Activated CD8-positive, alpha-beta T cell treated with anti-CD3 and anti-CD28 coated beads, Interleukin-2, amount 10 ng/mL, durations not matched to agents 7 days and 5 days (primary cell): ENCODE data around the gene NTM. TPM values are rescaled to one million over a fixed set of nuclear protein-coding genes. Genes with fewer than 3 reads are reported as not detected.

Experiments used
- ATAC-seq: fragments of 150-1000 bp; cut with Tn5 transposase; one replicate; pipeline ENCODE4 v1.10.0; 2021; ENCODE audit warnings: moderate library complexity
- CTCF ChIA-PET: fragments of 350-600 bp; sonication (Branson Sonifier 250); formaldehyde crosslinking; loops from one replicate; lab custom pipeline; 2021; ENCODE audit warnings: antibody characterized with exemption; lab: Charles Lee
- POLR2A ChIA-PET: fragments of 350-600 bp; sonication (Branson Sonifier 250); formaldehyde crosslinking; loops from one replicate; lab custom pipeline; 2021; ENCODE audit warnings: antibody characterized with exemption; lab: Charles Lee
- DNase-seq: peaks from one replicate; pipeline ENCODE4 v3.0.0-alpha.2; 2020
- H3K27ac Mint-ChIP-seq: one replicate; pipeline ENCODE4 v1.8.0; 2021; ENCODE audit warnings: mild to moderate bottlenecking, mixed read lengths
- H3K27me3 Mint-ChIP-seq: one replicate; pipeline ENCODE4 v1.8.0; 2021; ENCODE audit warnings: low read depth, mixed read lengths
- H3K36me3 Mint-ChIP-seq: one replicate; pipeline ENCODE4 v1.8.0; 2021; ENCODE audit warnings: low read depth, mixed read lengths
- H3K4me1 Mint-ChIP-seq: one replicate; pipeline ENCODE4 v1.8.0; 2021; ENCODE audit warnings: low read depth, mixed read lengths
- H3K4me3 Mint-ChIP-seq: one replicate; pipeline ENCODE4 v1.8.0; 2021; ENCODE audit warnings: mild to moderate bottlenecking, mixed read lengths
- H3K9me3 Mint-ChIP-seq: one replicate; pipeline ENCODE4 v1.8.0; 2022; ENCODE audit warnings: mixed read lengths; ENCODE audit not compliant: insufficient read depth
- total RNA-seq, 2 experiments: library from RNA; stranded (reverse); gene quantifications; one replicate each; pipeline ENCODE4 v1.2.3, GENCODE V29; 2021

Gene NTM
- total RNA-seq, 2 experiments from 2014 or later, result not detected

DNA sequence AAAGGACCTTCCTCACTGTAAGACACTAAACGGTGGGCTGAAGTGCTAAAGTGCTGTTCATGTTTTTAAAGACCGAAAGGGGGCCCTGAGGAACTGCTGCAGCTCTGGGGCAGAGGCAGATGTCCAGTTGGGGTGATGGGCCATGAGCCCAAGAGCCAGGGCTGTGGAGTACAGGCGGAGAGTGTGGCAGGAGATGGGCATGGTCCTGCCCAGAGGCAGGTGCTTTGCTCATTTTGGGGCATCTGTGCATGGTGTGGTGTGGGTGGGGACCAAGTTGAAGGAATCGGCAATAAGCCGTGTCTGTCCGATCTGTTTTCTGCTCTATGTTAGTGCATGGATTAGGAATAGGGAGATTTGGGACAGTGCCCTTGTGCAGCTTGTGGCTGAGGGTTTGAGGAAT lies 258.3 kb downstream of the NTM start:
- no peak for DNase-seq
- CTCF ChIA-PET, result no interaction called here
- H3K4me1 Mint-ChIP-seq, result no peaks in the 10 kb centered on the region
- peaks cover 15% of the 10 kb centered on the region for H3K27me3 Mint-ChIP-seq
- H3K27ac Mint-ChIP-seq, result no peak overlapping the region
- POLR2A ChIA-PET, result no interaction called here
- no peak overlapping the region for H3K4me3 Mint-ChIP-seq
- ATAC-seq, result no peak
- no peaks in the 10 kb centered on the region for H3K9me3 Mint-ChIP-seq
- no peaks in the 10 kb centered on the region for H3K36me3 Mint-ChIP-seq

GRCh38 chr11:131629925-131630540 lies 259.6 kb downstream of the NTM start:
- POLR2A ChIA-PET, result interaction anchor here (1.0 kb wide), 1 partner anchor 18 kb away, joined by 4 read pairs; no protein-coding TSS in a partner anchor
- Mint-ChIP-seq H3K4me1 (no peaks in the 10 kb centered on the region), H3K27ac (no peak overlapping the region), H3K9me3 (no peaks in the 10 kb centered on the region), H3K4me3 (no peak overlapping the region), H3K27me3 (peaks cover 15% of the 10 kb centered on the region), H3K36me3 (no peaks in the 10 kb centered on the region)
- DNase-seq, result no peak
- CTCF ChIA-PET, result no interaction called here
- no peak for ATAC-seq

GRCh38 chr11:131632971-131633370 lies 262.6 kb downstream of the NTM start:
- ChIA-PET POLR2A (no interaction called here), CTCF (no interaction called here)
- no peaks in the 10 kb centered on the region for H3K4me1 Mint-ChIP-seq
- no peak overlapping the region for H3K27ac Mint-ChIP-seq
- no peaks in the 10 kb centered on the region for H3K9me3 Mint-ChIP-seq
- H3K36me3 Mint-ChIP-seq, result no peaks in the 10 kb centered on the region
- no peak overlapping the region for H3K4me3 Mint-ChIP-seq
- peaks cover 5% of the 10 kb centered on the region for H3K27me3 Mint-ChIP-seq
- DNase-seq, result no peak
- no peak for ATAC-seq

DNA sequence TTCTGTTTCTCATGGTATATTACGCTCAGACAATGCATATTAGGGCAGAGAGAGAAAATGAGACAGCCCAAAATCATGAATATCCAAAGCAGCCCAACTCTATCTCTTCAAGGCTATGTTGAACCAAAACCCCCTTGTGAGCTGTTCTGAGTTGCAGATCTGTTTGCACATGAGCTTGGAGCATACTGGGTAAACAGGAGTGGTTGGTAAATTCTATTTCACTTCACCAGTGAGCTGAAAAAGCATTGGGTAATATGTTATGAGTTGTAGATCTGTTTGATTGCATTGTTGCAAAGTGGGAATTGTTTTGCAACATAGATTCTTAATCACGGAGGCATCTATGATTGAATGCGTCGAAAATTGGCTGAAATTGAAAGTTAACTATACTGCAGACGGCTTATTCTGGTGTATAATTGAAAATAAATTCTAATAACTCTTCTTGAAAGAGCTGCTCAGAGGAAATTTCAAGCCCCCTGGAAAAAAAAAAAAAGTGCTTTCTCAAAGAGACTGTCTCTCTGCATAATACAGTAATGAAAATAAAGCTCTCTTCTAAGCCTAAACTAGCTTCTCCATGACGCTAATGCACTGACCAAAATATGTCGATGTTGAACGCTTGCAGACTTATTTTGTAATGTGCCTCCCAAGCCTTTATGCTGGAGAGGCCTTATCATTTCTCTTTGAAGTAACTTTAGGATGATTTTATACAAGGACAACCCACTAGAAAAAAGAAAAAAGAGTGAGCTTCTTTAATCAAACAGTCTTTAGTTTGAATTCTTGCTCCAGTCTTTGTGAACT lies 263.7 kb downstream of the NTM start:
- POLR2A ChIA-PET, result no interaction called here

DNA sequence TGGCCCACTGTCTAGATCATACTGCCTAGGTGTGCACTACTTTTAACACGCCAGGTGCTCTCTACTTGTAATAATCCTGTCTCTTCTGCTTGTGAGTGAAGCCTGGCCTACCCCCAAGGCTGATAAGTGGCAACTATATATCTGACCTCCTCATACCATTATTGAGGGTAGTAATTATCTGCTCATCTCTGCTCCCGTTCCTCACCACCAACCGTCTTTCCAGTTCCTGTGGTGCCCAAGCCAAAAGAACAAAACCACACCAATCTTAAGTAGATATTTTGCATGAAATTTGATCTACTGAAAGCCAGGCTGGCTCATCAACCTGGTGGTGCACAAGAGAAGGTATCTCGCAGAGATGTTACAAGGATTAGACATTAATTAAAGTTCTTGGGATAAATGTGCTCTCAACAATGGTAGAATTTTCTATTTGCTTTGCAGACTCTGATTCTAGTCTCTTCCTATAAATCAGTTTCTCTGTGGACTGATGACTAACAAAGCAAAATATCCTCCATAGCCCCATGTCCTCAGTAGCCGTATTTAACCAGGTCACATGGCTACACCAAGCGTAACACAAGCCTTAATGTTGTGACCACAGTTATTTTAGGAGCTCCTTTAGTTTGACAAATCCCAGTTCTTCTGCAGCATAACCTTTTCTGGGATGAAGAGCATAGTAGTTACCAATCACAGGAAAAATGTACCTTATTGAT lies 267.2 kb downstream of the NTM start:
- Mint-ChIP-seq H3K27ac (no peak overlapping the region), H3K4me1 (no peaks in the 10 kb centered on the region), H3K4me3 (no peak overlapping the region), H3K9me3 (no peaks in the 10 kb centered on the region), H3K27me3 (no peaks in the 10 kb centered on the region), H3K36me3 (no peaks in the 10 kb centered on the region)
- CTCF ChIA-PET, result no interaction called here
- POLR2A ChIA-PET, result no interaction called here
- DNase-seq (no peak), ATAC-seq (no peak)

More for the DNA sequence above, 263.7 kb downstream of the NTM start:
- ATAC-seq (no peak), DNase-seq (no peak)
- CTCF ChIA-PET, result interaction anchor here (1.2 kb wide), 1 partner anchor 34 kb away, joined by 3 read pairs; no protein-coding TSS in a partner anchor
- Mint-ChIP-seq H3K27ac (no peak overlapping the region), H3K4me3 (no peak overlapping the region), H3K9me3 (no peaks in the 10 kb centered on the region), H3K4me1 (no peaks in the 10 kb centered on the region), H3K27me3 (no peaks in the 10 kb centered on the region), H3K36me3 (no peaks in the 10 kb centered on the region)

DNA sequence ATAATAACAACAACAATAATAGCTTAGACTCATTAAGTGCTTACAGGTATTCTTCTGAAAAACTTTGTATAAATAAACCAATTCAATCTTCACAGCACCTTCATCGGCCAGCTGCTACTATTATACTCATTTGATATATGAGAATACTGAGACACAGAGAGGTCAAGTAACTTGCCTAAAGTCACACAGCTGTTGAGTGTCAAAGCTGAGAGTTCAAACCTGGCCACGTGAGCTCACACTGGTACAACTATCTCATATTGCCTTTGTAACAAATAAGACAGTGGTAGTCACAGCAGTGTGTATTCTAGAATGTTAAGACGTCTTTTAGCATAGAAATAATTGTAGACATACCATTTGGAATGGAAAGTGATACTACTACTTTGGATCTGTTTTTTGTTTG lies 268.5 kb downstream of the NTM start:
- Mint-ChIP-seq H3K27me3 (no peaks in the 10 kb centered on the region), H3K36me3 (no peaks in the 10 kb centered on the region), H3K27ac (no peak overlapping the region), H3K4me3 (no peak overlapping the region), H3K4me1 (no peaks in the 10 kb centered on the region), H3K9me3 (no peaks in the 10 kb centered on the region)
- POLR2A ChIA-PET, result no interaction called here
- CTCF ChIA-PET, result no interaction called here
- ATAC-seq, result no peak
- DNase-seq, result no peak

DNA sequence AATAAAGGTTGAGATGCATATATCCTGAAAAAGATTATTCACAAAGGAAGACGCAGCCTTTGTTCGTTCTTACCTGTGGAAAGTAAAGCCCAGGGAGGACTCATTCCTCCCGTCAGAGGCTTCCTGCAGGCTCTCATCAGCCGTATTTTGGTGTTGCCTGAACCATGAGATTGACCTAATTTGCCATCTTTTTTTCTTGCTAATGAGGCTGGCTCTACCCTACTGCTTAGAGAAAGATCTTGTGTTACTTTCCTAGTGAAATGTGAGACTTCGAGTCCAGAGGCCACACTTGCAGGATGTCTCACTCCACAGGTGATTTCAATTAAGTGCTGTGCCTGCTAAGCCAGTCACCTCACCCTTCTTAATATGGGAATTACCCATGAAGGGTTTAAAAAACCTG lies 269.9 kb downstream of the NTM start:
- no peaks in the 10 kb centered on the region for H3K36me3 Mint-ChIP-seq
- H3K27ac Mint-ChIP-seq, result no peak overlapping the region
- DNase-seq, result no peak
- H3K27me3 Mint-ChIP-seq, result no peaks in the 10 kb centered on the region
- no peaks in the 10 kb centered on the region for H3K9me3 Mint-ChIP-seq
- ChIA-PET CTCF (no interaction called here), POLR2A (no interaction called here)
- no peak overlapping the region for H3K4me3 Mint-ChIP-seq
- ATAC-seq, result no peak
- H3K4me1 Mint-ChIP-seq, result no peaks in the 10 kb centered on the region

DNA sequence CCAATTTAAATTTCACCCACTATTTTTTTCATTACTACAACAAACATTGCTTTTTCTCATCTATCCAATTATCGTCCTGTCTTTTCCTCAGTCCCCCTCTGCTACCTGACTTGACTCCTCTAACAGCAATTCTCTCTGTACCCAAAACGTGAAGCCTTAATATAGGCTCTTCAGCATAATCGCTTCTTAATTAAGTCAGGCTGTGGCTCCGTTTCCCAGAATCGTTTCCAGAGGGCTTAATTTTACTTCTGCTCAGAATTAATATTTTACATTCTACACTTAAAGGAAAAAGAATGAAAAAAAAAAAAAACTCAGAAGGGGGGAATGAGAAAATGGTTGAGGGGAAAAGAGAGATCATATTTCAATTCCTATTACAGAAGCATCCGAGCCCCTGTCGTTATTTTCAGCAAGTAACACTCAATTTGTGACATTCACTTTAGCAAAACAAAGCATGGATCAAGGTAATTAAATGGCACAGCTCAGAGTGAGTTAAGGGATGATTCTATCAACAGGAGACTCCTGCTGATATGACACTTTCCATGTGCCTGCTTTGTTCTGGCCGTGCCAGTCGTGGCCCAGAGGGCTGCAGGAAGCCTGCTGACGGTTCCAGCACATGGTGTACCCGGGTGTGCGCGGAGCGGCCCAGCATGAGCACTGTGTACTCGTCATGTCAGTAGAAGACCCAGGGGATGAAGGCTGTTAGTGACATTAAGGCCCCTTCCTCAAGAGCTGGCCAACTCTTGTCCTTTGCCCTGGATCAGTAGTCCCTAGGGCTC lies 272.5 kb downstream of the NTM start:
- POLR2A ChIA-PET, result no interaction called here
- no peak for DNase-seq
- Mint-ChIP-seq H3K27me3 (no peaks in the 10 kb centered on the region), H3K9me3 (no peaks in the 10 kb centered on the region), H3K27ac (no peak overlapping the region), H3K4me1 (no peaks in the 10 kb centered on the region), H3K36me3 (no peaks in the 10 kb centered on the region), H3K4me3 (no peak overlapping the region)
- no peak for ATAC-seq
- CTCF ChIA-PET, result no interaction called here

DNA sequence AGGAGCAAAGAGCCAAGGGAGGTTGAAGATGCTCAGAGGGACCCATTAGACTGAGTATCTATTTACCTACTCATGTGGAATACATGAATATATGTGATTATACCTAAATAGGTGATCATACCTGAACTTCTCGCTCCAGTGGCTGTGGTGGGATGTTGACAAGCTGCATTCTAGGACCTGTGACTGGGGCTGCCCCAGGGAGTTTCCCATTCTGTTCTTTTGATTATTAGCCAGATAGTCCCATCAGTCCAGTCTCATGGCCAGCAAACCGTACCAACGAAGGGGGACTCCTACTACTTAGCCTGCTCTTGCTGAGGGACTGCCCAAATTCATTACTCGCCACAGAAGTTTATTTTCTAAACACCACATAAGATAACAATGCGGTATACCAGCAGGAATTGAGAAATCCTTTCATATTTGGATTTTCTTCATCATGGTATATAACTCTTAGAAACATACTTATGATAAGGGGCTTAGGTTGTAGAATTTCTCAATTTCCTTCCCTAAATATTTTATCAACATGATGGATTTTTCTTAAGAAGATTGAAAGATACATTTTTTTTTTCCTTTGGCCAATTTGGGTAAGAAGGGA lies 273.9 kb downstream of the NTM start:
- POLR2A ChIA-PET, result no interaction called here
- H3K4me1 Mint-ChIP-seq, result no peaks in the 10 kb centered on the region
- CTCF ChIA-PET, result no interaction called here
- no peak overlapping the region for H3K27ac Mint-ChIP-seq
- no peaks in the 10 kb centered on the region for H3K36me3 Mint-ChIP-seq
- no peaks in the 10 kb centered on the region for H3K9me3 Mint-ChIP-seq
- DNase-seq (no peak), ATAC-seq (no peak)
- no peak overlapping the region for H3K4me3 Mint-ChIP-seq
- no peaks in the 10 kb centered on the region for H3K27me3 Mint-ChIP-seq

GRCh38 chr11:131645237-131645636 lies 274.8 kb downstream of the NTM start:
- ChIA-PET POLR2A (no interaction called here), CTCF (no interaction called here)
- Mint-ChIP-seq H3K4me1 (no peaks in the 10 kb centered on the region), H3K36me3 (no peaks in the 10 kb centered on the region), H3K27me3 (no peaks in the 10 kb centered on the region), H3K27ac (no peak overlapping the region), H3K9me3 (no peaks in the 10 kb centered on the region), H3K4me3 (no peak overlapping the region)
- no peak for DNase-seq
- ATAC-seq, result no peak

DNA sequence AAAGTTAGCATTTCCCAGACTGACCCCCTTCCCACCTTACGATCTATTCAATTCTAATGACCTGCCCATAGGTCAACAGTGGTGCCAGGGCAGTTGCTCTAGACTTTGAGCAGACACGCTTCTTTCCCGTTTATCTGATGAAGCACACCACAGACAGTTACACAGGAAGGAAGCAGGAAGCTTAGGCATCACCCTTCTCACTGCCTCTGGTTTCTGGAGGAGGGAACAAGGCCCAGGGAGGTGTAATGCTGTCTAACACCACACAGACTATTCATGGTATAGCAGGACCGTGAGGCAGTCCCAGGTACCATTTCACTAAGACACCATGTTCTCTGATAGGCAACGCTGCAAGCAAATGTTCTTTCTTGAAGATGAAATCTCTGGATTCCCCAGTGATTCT lies 279.4 kb downstream of the NTM start:
- Mint-ChIP-seq H3K36me3 (no peaks in the 10 kb centered on the region), H3K27me3 (no peaks in the 10 kb centered on the region), H3K27ac (no peak overlapping the region), H3K4me1 (no peaks in the 10 kb centered on the region), H3K4me3 (no peak overlapping the region), H3K9me3 (no peaks in the 10 kb centered on the region)
- DNase-seq (no peak), ATAC-seq (no peak)
- ChIA-PET CTCF (no interaction called here), POLR2A (no interaction called here)
